COLO829 (cell line): ENCODE results near the gene LSM6.

Experiments
- DNase-seq: peaks from one replicate; pipeline ENCODE4 v3.0.0; 2012; ENCODE audit warnings: low spot score

LSM6 gene

DNA sequence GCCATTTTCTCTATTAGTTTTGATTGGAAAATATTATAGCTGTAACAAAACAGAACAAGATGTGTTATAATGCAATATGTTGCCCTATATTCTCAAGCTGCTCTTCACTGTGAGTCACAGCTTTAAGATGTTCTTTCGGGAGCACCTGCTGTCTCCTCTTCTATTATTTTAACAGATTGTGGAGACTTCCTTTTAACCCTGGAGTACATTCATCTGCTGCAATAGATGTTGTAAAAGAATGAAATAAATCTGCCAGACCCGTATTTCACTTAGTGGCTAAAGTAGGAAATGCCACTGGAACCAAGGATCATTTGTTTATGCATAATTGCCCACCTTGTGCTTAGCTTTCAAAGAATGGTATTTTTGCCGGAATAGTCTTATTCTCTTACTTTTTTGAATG, 11.1 kb downstream of the LSM6 start:
- no peak for DNase-seq

DNA sequence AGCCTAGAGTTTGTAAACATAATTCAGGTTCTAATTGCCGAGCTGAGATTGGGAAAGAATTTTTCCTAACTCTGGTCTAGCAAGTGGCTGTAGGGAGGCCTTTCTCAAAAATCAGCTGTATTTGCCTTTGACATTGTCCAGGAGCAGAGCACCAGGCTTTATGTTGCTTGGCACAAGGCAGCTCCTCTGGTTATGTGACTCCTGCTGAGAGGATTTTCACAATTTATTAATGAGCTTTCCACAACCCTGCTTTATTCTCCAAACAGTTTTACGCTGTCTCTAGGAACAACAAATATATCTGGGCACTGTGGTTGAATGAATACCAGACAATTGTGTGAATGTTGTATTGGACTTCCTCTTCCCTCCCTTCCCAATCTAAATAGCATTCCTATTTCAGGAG, 14.9 kb downstream of the LSM6 start:
- no peak for DNase-seq

DNA sequence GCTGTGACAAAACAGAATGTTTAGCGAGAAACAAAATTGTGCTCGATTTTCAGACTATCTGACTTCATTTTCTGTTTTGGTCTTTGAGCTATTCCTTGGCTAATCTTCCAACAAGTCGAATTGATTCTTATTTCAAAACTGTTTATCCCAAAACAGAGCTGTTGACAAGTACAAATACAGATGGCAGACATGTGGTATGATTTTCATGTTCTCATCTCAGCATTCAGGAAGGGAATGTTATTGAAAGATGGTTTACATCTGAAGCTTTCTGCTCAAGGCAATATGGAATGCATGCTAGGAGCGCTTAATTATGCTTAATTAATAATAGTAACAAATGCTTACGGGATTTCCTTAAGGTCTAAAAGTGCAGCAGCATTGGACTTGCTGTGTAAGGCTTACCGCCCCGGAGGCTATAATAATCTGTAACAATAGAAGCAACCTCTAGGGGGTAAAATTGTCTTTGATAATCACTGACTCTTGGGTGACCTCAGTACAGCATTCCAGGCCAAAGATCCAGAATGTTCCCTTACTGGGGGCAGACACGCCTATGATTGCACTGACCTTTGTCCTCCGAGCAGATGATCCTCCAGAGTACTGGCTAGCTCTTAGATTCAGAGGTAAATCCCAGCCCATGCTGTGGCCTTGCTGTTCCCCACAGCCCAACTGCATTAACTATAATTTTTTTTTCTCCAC, 16.4 kb downstream of the LSM6 start:
- no peak for DNase-seq

DNA sequence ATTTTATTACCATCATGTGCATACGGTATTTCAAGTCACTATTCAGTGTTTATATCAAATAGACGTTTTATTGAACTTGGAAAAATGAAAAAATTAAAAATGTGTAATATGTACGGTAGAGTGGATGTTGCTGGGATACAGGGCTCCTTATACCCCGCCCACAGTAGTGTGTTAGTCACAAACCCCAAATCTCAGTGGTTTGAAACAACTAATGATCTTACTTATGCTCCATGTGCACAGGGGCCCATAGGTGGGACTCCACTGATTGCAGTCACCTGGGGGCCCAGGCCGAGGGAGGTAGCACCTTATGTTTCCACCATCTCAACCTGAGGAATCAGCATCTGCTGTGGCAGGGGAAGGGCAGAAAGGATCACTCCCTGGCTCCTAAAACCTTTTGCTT, 18.1 kb downstream of the LSM6 start:
- no peak for DNase-seq

DNA sequence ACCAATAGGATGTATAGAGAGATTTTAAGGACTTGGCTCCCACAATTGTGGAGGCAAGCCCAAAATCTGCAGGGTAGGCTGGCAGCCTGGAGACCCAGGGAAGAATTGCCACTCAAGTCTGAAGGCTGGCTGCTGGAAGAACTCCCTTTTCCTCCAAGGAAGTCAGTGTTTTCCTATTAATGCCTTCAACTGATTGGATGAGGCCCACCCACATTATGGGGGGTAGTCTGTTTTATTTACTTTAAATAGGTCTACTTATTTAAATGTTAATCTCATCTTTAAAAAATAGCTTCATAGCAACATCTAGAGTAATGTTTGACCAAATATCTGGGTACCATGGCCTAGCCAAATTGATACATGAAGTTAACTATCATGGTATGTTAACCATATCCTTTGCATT, 18.7 kb downstream of the LSM6 start:
- DNase-seq = no peak

DNA sequence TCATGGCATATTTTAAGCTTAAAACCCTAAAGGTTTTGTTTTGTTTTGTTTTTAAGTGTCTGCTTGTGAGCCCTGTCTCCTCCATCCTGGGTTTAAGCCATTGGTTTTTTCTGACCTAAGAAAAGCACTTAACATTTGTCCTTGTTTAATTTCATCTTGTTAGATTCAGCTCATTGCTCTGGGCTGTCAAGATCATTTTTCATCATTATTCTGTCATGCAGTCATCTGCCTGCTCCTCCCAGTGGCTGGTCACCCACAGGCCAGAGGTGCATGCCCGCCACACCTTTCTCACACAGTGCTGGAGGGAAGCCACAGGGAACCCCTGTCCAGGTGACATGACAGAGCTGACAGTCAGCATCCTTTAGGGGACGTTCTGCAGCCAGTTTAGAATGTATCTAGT, 27.1 kb downstream of the LSM6 start:
- no peak for DNase-seq

DNA sequence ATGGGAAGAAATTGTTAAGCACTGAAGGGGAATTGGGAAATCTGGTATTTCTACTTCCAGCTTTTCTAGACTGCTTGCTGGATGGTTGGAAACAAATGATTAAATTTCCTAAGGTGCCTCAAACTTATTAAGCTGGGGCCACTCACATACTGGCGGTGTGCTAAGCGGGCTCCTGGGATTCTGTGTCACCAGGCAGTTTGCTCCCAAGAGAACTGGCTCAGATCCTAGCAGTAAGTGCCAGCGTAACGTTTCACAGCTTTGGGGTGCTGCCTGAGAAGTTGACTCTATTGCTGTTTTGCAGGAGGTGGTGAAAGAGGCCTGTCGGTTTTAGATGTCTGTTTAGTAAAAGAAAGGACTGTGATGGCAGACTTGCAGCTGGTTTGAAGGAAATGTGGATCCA, 31.9 kb downstream of the LSM6 start:
- no peak for DNase-seq

DNA sequence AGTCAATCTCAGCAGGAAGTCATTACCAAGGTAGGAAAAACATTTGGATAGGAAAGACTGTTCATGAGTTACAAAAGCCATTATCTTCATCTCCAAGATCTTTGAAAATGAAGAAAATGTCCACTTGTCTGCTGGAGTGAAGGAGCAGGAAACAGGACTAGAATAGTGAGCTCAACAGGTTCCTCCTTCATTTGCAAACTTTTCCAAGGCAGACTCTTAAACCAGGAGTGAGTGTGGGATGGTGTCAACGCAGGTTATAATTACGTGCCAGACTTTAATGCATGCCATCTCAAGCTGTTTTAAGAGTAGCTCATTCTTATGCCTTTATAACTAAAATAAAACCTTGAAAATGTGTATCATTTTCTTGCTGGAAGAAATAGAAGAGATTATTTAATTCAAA, 35.4 kb downstream of the LSM6 start:
- no peak for DNase-seq

DNA sequence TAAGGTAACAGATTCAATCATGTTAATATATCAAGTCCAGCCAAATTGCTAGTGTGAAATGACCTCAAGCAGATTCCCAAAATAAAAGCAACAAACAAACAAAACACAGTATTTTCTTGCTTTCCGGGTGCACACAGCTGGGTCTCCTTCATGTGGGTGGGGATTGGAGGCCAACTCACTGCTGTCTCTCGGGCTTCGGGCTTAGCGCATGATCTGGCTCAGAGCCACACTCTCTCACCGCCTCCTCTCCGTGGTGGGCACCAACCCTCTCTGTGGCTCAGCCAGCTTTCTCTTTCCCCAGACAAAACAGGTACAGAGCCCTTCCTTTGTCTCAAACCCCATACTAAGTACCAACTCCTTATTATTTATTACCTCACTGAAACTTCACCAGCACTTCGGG, 35.9 kb downstream of the LSM6 start:
- DNase-seq = no peak

DNA sequence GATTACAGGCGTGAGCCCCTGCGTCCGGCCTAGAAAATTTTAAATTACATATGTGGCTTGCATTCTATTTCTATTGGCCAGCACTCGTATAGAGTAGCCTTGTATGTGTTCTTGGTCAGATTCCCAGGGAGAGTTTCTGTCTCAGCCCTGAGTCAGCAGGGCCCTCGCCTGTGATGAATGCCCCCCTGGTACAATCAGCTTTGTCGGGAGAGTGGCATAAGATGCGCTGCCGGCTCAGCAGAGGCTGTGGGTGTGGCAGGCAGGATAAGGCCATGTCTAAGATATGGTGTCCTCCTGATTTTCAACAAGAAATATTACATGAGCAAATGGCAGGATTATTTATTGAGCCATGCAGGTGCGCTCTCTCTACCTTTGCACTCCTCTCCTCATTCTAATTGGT, 37.3 kb downstream of the LSM6 start:
- no peak for DNase-seq

DNA sequence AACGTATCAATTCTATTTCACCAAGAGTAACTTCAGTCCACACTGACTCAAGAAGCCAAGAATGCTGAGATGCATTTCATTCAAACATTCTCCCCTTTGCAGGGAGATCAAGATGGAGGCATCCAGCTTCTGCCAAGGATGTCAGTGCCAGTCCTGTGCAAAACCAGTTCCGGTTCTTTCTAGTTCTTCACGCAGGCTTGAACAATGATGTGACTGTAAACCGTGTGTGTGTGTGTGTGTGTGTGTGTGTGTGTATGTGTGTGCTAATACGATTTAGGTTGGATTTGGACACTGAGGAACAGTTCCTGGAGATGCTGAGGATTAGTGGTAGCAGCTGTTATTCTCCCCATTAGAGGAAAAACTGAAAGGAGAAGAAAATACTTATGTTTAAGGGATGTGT, 38.7 kb downstream of the LSM6 start, which contains the start of gene REELD1:
Gene REELD1 (plus strand): TSS at position 301 of the 400 bp plus-strand sequence. CDS start 2,415 bp downstream, outside the sequence.
- DNase-seq = no peak

DNA sequence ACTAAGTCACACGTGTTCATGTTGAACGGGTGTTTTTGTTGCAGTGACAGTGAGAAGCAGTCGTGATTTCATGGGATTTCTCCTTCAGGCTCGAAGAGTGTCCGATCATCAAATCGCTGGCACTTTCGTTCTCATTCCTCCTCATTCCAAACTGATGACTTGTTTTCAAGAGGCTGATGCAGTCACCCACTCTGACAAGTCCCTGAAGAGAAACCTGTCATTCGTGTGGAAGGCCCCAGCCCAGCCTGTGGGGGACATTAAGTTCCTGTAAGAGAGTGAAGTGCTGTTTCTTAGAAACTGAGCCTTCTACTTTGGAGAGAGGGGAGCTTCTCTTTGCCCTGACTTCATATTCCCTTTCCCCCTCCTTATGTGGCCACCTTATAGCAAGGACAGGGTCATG, 46.8 kb downstream of the LSM6 start:
- DNase-seq = no peak

DNA sequence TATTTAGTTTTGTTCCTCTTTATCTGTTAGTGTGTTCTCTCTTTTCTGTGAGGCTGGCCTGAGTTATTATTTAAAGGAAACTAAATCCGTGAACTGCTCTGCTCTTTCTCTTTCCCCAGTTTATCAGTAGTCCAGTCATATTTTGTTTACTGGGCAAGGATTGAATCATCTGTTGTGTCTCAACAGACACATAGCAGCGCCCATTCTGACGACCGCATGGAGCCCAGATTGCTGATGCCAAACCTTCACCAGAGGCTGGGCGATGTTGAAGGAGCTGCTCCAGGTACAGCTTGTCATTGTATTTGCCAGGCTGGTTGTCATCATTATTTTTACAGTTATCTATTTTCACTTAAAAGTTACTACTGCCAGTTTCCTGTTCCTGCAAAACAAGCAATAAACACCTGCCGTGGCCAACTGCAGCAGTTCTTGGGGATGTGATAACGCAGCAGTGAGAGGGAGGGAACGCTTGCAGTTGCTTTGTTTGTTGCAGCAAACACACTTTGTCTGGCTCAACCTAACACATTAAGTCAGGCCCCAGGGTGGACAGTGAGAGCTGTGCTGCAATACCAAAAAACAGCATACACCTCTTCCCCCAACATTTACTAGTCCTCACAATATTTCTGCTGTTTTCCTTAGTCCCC, 48.9 kb downstream of the LSM6 start:
- DNase-seq = no peak

DNA sequence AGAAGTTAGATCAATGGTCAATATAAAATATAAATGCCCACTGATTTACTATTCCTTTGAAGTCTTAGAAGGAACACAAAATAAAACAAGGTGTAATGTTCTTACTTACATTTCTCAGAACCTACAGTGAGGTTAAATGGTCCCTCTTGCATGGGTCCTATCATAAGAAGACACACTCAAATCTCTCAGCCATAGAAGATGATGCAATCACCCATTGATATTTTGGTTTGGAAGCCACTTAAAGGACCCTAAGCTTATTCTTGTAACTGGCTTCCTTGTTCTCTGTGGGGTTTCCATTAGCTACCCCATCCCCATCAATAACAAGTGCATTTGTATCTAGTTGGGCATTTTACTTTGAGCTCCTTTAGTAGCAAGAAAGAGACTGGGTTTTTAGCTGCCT, 53.9 kb downstream of the LSM6 start:
- DNase-seq = no peak

DNA sequence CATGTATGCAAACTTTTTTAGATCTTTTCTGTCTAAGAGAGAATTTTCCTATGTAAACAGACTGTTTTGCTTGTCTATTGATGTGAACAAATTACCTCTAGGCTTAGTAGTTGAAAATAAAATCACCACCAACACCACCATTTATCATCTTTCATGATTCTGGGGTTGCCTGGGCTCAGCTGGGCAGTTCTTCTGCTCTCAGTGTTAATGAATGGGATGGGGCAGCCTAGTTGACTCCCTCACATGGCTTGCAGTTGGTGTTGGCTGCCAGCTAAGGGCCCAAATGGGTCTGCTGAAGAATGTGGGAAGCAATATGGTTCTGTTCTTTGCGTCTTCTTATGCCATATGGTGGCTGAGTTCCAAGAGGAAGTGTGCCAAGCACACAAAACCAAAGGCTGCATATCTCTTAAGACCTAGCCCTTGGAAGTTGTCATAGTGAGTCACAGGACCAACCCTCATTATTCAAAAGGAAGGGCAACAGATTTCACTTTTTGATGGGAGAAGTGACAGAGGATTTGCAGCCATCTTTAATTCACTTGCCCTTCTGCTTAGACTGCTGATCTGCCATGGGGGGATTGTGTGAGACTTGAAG, 56.7 kb downstream of the LSM6 start:
- DNase-seq = no peak

DNA sequence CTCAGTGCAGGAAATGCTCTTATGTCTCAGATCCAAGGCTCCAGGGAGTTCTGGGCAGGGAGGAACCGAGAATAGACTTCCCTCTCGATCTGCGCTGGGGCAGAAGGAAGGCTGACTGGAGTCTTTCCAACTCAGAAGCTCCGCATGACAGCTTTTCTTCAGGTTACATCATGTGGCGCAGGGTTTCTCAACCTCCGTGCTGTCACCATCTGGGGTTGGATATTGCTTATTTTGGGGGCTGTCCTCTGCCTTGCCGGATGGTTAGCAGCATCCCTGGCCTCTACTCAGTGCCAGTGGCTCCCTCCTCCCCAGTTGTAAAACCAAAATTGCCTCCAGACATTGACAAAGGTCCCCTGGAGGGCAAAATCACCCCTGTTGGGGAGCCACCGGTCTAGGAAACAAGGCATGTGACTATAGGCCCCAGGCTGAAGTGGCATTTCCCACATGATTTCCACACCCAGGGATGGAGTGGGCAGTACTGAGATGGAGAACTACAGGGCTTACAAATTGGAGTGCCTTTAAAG, 60.2 kb downstream of the LSM6 start:
- DNase-seq = no peak

DNA sequence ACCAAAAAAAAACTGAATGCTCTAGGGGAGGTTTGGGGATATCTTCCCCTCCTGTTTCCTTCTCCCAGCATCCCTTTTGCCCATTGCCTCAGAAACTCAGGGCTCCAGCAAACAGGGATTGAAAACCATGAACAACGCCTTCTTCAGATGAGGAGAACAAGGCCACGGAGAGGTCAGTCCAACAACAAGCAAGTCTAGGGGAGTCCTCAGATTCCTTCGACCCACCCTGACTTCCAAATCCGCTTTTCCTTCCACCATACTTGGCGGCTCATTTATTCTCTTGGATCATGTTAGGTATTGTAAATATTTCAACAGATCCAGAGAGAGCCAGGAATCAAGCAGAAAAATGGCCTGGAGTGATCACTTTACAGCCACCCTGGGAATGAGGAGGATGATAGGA, 60.7 kb downstream of the LSM6 start:
- DNase-seq = no peak

DNA sequence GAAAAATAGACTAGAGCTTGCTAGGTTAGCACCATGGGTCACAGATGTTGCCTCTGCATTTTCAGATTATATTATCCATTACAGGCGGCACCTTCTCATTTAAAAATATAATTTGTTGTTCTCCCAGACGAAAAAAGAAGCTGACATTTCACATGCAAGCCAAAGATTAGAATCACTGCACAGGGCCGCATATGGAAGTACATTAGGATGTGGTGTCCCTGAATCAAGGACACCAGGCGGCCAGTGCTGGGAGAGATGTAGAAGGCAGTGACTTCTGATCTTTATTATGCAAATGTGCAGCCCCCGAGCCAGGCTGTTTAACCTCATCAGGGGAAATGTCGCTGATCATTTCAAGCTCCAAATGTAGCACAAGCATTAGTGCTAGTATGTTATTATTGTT, 61.6 kb downstream of the LSM6 start:
- no peak for DNase-seq

DNA sequence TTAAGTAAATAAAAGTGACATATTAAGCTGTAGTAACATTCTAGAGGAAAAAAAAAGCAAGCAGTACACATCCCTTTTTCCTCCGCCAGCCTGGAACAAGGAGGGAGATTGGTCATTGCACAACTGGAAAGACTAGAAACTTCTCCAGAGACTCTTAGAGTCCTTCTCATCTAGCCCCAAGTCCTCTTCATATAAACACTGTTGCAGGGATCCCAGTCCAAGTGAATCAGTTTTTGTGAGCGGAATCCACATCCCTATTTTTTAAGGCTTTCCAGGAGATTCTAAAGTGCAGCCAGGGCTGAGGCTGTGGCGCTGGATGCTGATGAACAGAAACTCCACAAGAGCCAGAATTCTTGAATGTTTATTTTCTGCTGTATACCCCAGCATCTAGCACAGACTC, 62.6 kb downstream of the LSM6 start:
- DNase-seq = no peak
